ENCODE results near the gene GSTM2. TPM values are rescaled to one million over a fixed set of nuclear protein-coding genes. Genes with fewer than 3 reads are reported as not detected.

Gene GSTM2
- total RNA-seq, 1 experiment from 2014 or later, result 0.84 TPM

GRCh38 chr1:109716121-109716520 is 48.3 kb downstream of the GSTM2 start:
- TF ChIP-seq CTCF (IDR thresholded peaks at IDR 0.05; ENCODE audit: insufficient read depth in 1 of 2, low read depth in 1 of 2, low read length in 1 of 2, severe bottlenecking in 1 of 2, unreplicated experiment in 1 of 2), result no peak
- Mint-ChIP-seq H3K4me1 (ENCODE audit: low read depth, unreplicated experiment) (peaks cover 7% of the 10 kb centered on the region), H3K36me3 (ENCODE audit: insufficient read depth, unreplicated experiment) (no peaks in the 10 kb centered on the region), H3K9me3 (ENCODE audit: unreplicated experiment) (no peaks in the 10 kb centered on the region), H3K4me3 (ENCODE audit: unreplicated experiment) (no peak overlapping the region), H3K27me3 (ENCODE audit: insufficient read depth, unreplicated experiment) (no peaks in the 10 kb centered on the region), H3K27ac (ENCODE audit: unreplicated experiment) (no peak overlapping the region)
- intact Hi-C loops (cut with micrococcal nuclease; ENCODE audit: unreplicated experiment), result no loop called here
- no peak overlapping the region for H3K4me3 ChIP-seq (ENCODE audit: low read depth, low read length)
- no TSS peak for BruUV-seq (replicated peaks)
- H3K4me1 ChIP-seq, result peaks cover 4% of the 10 kb centered on the region; the same call in 1 of the 2 replicates
- no peak for DNase-seq
- POLR2A ChIA-PET, result no interaction called here
- no peaks in the 10 kb centered on the region for H3K27me3 ChIP-seq (replicated peaks; ENCODE audit: control insufficient read depth, insufficient read depth, low read length)
- CTCF ChIA-PET, result no interaction called here
- H3K9me3 ChIP-seq, result no peaks in the 10 kb centered on the region
- no peaks in the 10 kb centered on the region for H3K36me3 ChIP-seq (ENCODE audit: control insufficient read depth, insufficient read depth, low read length)

DNA sequence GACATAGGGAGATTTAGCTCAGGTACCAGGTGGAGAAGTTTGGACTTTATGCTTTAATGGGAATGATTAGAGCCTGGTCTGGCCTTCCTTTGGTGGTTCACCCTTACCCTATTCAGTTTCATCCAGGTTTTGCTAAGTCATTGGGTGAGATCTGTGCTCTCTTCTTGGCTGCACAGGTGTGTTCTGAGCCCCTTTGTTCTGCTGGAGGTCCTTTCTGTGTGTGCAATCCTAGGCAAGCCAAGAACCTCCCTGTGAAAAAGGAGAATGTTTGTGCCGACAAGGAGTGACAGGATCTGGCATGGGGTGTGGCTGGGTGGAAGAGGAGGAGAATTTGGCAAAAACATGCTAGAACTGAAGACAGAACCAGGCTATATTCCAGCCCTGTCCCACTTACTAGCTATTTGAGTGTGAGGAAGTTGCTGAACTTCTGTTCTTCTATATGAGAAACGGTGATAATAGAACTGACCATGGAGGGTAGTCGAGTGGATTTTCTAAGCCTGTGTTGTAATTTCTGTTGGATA is 48.8 kb downstream of the GSTM2 start:
- DNase-seq, result no peak
- no peak overlapping the region for H3K4me3 ChIP-seq (ENCODE audit: low read depth, low read length)
- no peak for TF ChIP-seq CTCF (IDR thresholded peaks at IDR 0.05; ENCODE audit: insufficient read depth in 1 of 2, low read depth in 1 of 2, low read length in 1 of 2, severe bottlenecking in 1 of 2, unreplicated experiment in 1 of 2)
- no peaks in the 10 kb centered on the region for H3K36me3 Mint-ChIP-seq (ENCODE audit: insufficient read depth, unreplicated experiment)
- no peak overlapping the region for H3K27ac Mint-ChIP-seq (ENCODE audit: unreplicated experiment)
- POLR2A ChIA-PET, result no interaction called here
- CTCF ChIA-PET, result no interaction called here
- intact Hi-C loops (cut with micrococcal nuclease; ENCODE audit: unreplicated experiment), result no loop called here
- H3K4me1 ChIP-seq, result peaks cover 4% of the 10 kb centered on the region; the same call in 1 of the 2 replicates
- no peaks in the 10 kb centered on the region for H3K27me3 Mint-ChIP-seq (ENCODE audit: insufficient read depth, unreplicated experiment)
- peaks cover 7% of the 10 kb centered on the region for H3K4me1 Mint-ChIP-seq (ENCODE audit: low read depth, unreplicated experiment)
- H3K36me3 ChIP-seq (ENCODE audit: control insufficient read depth, insufficient read depth, low read length), result no peaks in the 10 kb centered on the region
- H3K27me3 ChIP-seq (replicated peaks; ENCODE audit: control insufficient read depth, insufficient read depth, low read length), result no peaks in the 10 kb centered on the region
- no peaks in the 10 kb centered on the region for H3K9me3 ChIP-seq
- H3K9me3 Mint-ChIP-seq (ENCODE audit: unreplicated experiment), result no peaks in the 10 kb centered on the region
- BruUV-seq (replicated peaks), result no TSS peak
- no peak overlapping the region for H3K4me3 Mint-ChIP-seq (ENCODE audit: unreplicated experiment)

GRCh38 chr1:109717729-109718128 is 49.9 kb downstream of the GSTM2 start:
- no peak for DNase-seq
- Histone ChIP-seq H3K4me1 (peaks cover 4% of the 10 kb centered on the region; the same call in 1 of the 2 replicates), H3K4me3 (ENCODE audit: low read depth, low read length) (no peak overlapping the region), H3K27me3 (replicated peaks; ENCODE audit: control insufficient read depth, insufficient read depth, low read length) (no peaks in the 10 kb centered on the region), H3K36me3 (ENCODE audit: control insufficient read depth, insufficient read depth, low read length) (no peaks in the 10 kb centered on the region), H3K9me3 (no peaks in the 10 kb centered on the region)
- H3K4me3 Mint-ChIP-seq (ENCODE audit: unreplicated experiment), result no peak overlapping the region
- H3K27me3 Mint-ChIP-seq (ENCODE audit: insufficient read depth, unreplicated experiment), result no peaks in the 10 kb centered on the region
- BruUV-seq (replicated peaks), result no TSS peak
- peaks cover 7% of the 10 kb centered on the region for H3K4me1 Mint-ChIP-seq (ENCODE audit: low read depth, unreplicated experiment)
- H3K9me3 Mint-ChIP-seq (ENCODE audit: unreplicated experiment), result no peaks in the 10 kb centered on the region
- H3K36me3 Mint-ChIP-seq (ENCODE audit: insufficient read depth, unreplicated experiment), result no peaks in the 10 kb centered on the region
- intact Hi-C loops (cut with micrococcal nuclease; ENCODE audit: unreplicated experiment), result loop anchor here (1.0 to 2.0 kb wide), 2 partner anchors 23 to 56 kb away; partner anchors contain the start of gene GSTM3
- TF ChIP-seq CTCF (IDR thresholded peaks at IDR 0.05; ENCODE audit: insufficient read depth in 1 of 2, low read depth in 1 of 2, low read length in 1 of 2, severe bottlenecking in 1 of 2, unreplicated experiment in 1 of 2), result no peak
- no peak overlapping the region for H3K27ac Mint-ChIP-seq (ENCODE audit: unreplicated experiment)
- ChIA-PET CTCF (interaction anchor here (0.6 to 1.0 kb wide), 14 partner anchors 13 to 266 kb away, joined by 3 to 26 read pairs (median 4); partner anchors contain the start of genes AHCYL1 and GNAI3), POLR2A (no interaction called here)
